HG02973 (cell line): Measurements from ENCODE around the gene CFAP410.
"Not testable (repeated sequence)": the region's sequence is repeated elsewhere in the genome, so short reads cannot be mapped to it uniquely, and the experiment has no call there.

Experiments
- ATAC-seq: cut with Tn5 transposase; IDR thresholded peaks from one replicate; pipeline ENCODE4 v1.9.1; 2021; ENCODE audit warnings: moderate library complexity; ENCODE audit not compliant: unreplicated experiment

Gene CFAP410

DNA sequence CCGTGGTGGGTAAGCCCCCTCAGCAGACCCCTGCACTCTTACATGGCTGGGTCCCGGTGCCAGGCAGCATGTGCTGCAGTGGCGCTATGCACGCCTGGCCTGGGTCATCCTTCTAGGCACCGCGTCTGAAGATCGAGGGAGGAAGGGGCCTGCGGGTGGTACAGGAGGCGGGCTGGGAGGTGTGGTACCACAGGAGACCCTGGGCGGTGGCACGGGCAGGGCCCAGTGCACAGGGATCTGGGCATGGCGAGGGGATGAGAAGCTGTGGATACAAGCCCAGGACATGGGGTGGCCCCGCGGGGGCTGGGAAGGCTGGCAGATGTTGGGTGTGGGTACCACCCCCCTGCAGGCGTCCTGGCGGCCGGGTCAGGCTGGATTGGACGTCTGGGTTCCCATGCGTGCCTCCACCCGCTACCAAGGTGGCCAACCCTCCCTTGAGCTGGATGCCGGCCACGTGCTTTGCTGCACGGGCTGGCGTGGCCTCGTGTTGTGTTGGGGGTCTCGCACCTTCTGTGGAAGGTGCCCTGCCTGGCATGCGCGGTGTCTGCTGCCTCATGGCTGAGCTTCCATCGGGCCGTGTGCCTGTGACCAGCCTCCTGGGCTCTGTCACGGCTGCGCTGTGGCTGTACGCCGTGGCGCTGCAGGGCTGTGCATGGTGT lies 19.7 kb downstream of the CFAP410 start:
- no peak for ATAC-seq

DNA sequence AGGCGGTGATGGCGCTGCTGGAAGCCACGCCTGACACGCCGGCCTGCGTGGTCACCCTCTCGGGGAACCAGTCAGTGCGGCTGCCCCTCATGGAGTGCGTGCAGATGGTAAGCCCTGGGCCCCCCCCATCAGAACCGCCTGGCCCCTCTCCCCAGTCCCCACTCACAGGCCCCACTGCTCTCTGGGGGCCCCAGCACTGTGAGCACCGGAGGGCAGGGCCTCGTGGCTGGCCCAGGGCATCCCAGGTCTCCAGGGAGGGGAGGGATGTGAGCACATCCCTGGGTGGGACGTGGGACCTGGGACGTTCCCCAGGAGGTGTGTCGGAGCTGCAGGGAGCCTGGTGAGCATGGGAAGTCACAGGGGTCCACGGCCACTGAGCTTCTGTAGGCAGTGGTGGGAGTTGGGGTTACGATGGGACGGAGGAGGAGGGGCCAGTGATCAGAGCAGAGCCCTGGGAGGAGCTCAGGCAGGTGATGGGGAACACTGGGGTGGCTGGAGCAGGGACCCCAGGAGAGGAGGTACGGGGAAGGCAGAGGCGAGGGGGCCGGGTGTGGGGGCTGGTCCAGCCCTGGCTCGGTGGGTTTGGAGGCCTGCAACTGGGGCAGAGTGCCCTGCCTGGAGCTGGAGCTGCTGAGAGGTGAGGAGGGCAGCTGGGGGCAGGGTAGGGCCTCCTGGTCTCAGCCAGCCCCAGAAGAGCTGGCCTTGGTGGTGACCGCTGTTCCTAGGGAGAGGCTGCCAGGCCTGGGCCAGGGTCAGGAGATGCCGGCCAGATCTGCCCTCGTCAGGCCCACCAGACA lies 20.5 kb downstream of the CFAP410 start:
- no peak for ATAC-seq

DNA sequence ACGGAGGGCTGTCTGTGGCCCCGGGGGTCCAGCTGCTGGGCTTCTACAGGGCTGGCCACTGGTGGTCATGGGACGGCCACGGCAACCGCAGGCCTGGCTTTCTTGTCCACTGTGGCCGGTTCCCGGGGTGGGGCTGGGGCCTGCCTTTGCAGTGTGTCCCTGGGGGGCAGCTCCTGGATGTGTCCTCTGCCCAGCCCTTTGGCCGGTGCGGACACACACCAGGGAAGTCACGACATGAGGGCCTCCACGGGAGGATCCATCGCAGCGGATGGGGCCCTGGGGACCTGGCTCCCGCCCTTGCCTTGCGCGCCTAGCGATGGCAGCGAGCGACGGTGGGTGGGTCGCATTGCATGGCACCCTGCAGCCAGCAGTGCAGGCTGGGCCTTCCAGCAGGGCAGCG lies 21.3 kb downstream of the CFAP410 start:
- no peak for ATAC-seq

DNA sequence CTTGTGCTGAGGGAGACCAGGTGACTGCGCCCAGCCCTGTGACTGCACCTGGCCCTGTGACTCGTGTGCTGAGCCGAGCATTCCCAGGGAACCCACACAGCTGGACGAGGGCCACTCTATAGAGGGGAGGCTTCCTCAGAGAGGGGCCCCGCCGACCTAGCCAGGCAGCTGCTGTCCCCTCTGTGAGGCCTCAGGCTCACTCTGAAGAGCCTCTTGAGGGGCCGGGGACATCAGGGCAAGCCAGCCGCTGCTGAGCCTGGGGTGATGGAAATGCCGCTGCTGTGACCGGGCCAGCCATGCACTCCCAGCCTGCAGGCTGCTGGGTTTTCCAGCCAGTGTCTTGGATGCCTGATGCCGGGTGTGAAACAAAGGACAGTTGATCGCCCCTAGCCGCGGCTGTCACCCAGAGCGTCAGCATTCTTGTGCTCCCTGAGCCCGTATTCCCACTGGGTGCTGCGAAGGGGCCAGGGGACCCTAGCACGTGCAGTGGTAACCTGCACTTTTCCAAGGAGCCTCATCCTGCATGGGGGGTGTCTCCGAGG lies 21.9 kb downstream of the CFAP410 start:
- no peak for ATAC-seq

DNA sequence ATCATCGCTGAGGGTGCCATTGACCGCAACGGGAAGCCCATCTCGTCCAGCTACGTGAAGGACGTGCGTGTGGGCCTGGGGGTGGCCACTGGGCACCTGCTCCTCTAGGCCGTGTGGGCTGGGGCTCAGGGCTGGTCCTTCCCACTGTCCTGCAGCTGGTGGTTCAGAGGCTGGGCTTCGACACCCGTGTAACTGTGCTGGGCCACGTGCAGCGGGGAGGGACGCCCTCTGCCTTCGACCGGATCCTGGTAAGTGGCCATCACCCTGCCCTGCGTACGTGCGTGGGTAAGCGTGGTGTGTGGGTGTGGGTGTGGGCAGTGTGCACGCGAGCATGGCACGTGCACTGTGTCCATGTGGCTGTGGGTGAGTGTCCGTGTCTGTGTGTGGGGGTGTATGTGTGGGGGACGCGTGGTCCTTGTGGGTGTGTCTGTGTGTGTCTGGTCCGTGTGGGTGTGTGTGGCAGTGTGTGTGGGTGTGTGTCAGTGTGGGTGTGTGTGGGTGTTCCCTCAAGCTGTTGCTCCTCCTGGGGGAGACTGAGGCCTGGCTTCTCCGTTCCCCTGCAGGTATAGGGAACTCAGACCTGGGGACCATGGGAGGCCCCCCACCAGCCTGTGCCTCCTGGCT lies 22.8 kb downstream of the CFAP410 start:
- no peak for ATAC-seq

DNA sequence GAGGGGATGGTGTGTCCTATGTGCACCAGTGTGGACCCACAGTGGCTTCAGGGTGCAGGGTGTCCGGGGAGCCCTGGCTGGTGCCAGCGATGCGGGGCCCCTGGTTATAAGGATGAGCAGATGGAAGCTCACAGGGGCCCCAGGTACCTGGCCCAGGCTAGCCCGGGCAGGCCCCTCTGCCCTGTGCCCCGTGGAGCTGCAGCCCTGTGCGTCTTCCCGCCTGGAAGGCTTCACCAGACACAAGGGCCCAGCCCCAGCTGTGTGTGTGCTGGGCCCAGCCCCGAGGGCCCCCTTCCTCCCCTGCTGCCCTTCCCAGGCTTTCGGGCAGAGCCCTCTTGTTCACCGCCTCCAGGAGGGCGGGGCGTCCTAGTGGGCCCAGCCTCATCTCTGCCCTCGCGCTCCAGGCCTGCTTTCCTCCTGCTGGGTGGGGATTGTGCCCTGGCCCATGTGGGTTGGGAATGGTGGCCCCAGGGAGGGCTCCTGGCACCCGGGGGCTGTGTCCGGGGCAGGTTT lies 23.4 kb downstream of the CFAP410 start:
- ATAC-seq, result no peak

DNA sequence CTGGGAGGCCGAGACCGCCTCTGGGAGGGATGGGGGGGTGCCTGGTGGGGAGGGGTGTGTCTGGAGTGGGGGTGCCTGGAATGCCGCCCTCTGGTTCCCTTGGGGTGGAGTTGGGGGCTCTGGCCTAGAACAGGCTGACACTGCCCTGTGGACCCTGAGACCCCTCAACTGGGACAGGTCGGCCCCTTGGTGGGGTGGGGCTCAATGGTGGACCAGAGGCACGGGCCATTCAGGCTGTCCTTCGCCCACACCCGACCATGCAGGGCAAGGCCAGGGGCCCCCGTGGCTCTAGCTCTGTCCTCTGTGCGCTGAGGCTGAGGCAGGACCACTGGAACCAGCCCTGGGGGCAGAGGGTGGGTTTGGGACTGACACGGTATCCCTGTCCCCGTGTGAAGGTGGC lies 24.6 kb downstream of the CFAP410 start:
- no peak for ATAC-seq

DNA sequence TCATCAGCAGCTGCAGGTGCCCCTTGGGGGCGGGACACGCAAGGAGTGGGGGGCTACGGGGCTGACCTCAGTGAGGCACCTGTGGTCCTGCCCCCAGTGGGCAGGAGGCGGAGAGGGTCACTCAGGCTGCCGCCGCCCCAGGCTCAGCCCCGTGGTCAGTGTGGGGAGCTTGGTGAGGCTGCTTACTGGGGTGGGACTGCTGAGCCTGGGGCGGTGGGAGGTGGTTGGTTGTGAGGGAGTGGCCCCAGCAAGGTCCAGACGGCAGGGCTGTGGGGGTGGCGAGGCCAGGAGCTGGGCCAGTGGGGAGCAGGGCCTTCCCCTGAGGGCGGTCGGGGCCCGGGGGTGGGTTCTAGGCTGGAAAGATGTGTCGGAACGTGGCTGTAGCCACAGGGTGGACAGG lies 25.1 kb downstream of the CFAP410 start:
- no peak for ATAC-seq

DNA sequence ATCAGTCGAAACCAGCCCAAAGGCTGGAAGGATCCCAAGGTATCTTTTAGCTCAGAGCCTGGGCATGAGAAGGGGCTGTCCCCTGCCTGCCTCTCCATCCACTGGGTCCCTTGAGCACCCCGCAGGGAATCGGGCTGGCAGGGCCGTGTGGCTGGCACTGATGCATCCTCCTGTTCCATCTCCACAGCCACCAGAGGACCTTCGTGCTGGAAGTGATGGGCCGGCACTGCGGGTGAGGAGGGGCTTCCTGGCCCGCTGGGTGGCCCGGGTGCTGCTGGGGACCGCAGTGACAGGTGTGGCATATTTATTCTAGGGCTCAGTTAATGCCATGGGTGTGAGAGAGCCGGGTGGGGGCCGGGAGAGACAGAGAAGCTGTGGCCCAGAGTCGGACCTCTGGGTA lies 25.7 kb downstream of the CFAP410 start:
- ATAC-seq, result no peak

DNA sequence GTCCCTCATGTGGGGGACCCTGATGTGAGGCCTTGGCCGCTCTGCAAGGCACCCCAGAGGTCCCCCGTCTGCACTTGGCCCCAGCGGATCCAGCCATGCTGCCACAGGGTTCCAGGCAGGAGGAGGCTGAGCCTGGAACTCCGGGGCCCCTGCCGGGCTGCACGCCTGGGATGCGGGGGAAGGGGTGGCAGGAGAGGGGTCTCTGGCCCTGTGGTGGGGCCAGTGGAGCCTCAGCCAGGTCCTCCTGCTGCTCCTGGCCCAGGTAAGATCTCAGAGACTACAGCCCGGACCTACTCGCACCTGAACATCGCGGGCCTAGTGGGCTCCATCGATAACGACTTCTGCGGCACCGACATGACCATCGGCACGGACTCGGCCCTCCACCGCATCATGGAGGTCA lies 26.5 kb downstream of the CFAP410 start:
- no peak for ATAC-seq

DNA sequence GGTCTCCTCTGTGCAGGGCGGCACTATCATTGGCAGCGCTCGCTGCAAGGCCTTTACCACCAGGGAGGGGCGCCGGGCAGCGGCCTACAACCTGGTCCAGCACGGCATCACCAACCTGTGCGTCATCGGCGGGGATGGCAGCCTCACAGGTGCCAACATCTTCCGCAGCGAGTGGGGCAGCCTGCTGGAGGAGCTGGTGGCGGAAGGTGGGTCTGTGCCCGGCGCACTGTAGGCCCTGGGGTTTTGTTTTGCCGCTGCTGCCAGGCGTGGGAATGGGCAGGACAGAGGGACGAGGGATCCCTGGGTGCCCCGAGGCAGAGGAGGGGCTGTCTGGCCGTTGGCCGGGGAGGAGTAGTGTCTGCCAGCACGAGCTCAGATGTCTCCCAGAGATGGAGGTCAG lies 27.1 kb downstream of the CFAP410 start:
- no peak for ATAC-seq

DNA sequence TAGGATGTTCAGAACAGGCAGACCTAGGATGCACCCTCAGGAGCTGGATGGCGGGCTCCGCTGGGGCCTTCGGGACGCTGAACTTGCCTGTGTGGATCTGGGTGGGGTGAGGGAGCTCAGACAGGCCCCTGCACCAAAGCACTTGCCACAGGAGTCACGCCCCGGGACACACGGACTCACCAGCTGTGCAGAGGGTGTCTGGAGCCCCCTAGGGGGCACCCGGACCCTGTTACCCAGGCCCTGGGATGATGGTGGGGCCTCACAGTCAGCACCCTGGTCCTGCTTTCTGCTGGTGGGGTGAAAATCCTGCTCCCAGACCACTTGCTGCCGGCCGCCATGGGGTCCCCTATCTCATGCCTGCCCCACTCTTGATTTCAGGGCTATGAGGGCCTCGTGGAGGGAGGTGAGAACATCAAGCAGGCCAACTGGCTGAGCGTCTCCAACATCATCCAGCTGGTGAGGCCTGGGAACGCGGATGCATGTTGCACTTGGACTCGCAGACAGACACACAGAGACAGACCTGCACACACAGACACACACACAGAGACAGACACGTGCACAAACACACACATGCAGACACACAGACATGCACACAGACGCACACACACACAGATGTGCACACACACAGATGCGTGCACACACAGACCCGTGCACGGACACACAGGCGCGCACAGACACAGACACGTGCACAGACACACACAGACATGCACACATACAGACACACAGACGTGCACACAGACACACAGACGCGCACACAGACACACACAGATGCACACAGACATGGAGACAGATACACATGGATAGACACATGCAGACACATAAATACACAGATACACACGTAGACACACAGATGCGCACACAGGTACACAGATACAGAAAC lies 28.3 kb downstream of the CFAP410 start:
- no peak for ATAC-seq

DNA sequence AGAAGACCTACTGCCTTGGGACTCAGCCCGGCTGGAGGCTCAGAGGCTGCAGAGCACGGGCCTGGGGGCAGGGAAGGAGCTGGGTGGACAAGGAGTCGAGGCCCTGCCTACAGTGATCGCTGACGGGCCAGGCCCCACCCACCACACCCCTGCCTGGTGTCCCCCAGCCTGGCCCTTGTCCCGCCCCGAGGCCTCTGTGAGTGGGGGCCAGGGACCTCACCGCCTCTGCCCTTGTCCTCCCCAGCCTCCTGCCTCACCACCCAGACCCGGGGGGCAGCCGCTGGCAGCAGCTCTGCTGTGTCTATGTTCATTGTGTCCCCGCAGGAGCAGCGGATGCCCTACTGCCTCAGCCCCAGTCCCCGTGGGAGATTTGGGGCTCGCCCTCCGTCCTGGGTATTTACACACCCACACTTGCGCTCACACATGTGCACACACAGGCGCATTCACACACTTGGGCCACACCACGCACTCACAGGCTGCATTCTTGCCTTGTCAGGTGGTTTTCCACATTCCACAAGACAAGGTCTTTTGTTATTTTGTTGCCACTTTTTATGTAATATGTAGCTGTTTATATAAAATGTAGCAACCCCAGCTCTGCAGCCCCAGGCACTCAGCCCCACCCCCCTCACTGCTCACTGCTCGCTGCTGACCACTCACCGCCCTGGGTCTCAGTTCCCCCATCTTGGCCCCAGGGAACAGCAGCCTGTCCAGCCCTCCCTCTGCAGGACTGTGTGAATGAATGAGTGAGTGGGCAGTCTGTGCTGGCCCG lies 32.1 kb downstream of the CFAP410 start:
- ATAC-seq, result no peak

DNA sequence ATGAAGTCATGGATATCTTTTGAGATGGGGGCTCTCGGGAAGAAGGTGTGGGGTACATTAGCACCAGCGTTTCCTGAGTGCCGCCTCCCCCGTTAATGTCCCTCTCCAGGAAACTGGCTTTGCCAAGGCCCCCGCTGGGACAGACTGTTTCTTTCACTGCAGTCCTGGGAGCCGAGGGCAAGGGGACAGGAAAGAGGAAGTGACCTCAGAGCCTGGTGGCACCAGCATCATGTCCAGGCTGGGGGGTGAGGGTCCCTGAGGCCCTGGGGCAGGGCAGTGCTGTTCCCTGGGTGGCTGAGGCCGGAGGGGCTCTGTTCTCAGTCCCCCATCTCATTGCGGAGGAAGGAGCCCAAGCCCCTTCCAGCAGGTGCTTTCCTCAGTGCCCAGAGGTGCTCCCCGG lies 33.5 kb downstream of the CFAP410 start:
- no peak for ATAC-seq

DNA sequence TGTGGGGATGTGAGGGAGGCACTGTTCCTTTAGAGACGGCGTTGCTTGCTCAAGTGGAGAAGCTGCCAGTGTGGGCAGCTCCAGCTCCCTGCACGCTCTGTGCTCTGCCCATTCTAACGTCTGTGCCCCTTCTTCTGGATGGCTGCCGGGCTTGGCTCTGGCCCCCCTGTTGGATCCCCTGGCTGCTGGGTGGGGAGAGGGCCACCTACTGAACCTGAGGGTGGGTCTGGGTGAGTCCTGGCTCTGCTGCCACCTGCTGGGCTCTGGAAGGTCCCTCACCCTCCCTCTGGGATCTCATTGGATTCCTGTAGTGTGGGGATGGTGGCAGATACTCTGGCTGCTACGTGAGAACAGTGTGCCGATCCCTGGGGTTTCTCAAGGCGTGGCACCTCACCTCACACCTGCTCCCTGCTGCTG lies 34.3 kb downstream of the CFAP410 start:
- ATAC-seq, result no peak

DNA sequence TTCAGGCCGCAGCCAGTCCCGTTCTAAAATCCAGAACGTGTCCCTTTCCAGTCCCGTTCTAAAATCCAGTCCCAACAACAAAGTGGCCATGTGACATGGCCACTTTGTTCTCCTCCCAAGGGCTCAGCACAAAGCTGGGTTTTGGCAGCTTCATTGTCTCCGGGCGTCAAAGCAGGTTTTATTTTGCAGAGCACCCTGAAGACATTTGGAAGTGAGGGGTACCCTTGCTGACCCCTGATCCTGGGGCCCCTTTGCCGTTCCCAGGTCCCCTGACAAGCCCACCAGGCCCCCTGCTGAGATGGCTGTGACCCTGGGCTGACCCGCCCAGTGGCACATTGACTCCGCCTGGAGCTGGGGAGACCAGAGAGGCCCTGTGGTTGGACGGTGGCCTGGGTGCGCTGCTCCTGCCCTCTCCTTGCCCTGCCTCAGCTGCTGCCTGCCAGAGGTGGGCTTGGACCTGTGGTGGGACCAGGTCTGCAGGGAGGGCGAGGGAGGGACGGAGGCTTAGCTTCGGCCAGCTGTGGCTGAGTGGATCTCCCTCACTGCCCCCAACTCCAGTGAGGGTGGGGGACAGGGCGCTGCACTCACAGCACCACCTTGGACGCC lies 35.1 kb downstream of the CFAP410 start:
- ATAC-seq, result no peak

DNA sequence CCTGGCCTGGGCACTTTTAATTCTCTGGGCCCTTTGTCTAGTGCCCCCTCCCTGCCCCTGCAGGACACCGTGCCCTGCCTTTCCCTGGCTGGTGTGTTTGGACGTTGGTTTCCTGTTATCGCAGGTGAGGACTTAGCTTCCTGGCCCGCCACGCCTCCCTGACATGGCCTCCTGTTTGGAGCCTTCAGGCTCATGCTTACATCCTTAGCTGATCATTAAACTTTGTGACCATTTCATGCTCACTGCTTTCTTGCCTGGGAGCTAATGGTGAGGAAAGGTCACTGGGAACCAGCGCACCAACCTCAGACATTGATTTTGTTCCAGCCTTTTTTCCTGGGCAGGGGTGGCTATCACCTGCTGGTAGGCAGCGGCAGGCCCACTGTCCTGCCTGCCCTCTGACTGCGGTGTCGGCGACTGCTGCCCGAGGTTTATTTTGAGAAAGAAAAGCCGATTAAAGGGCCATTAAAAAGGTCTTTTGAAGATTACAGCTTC lies 35.7 kb downstream of the CFAP410 start:
- ATAC-seq, result no peak

DNA sequence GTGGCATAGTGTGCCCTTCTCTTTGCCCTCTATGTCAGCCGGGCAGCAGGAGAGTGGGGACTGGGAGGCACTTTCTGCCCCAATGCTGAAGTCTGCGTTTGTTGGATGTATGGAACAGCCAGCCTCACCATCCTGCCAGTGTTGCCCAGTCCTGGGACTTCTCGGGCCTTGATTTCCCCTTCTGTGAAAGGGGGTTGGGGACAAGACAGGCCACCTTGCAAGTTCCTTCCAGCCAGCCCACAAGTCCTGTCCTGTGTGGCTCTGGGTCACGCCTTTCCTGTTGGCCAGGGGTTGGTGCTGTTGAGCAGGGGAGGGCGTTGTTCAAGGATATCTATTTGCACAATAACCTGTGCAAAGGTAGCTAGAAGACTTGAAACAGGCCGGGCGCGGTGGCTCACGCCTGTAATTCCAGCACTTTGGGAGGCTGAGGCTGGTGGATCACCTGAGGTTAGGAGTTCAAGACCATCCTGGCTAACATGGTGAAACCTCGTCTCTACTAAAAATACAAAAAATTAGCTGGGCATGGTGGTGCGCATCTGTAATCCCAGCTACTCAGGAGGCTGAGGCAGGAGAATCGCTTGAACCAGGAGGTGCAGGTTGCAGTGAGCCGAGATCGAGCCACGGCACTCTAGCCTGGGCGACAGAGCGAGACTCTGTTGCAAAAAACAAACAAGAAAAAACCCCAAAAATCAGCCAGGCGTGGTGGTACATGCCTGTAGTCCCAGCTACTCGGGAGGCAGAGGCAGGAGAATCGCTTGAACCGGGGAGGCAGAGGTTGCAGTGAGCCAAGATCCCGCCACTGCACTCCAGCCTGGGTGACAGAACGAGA lies 36.4 kb downstream of the CFAP410 start:
- not testable (repeated sequence) for ATAC-seq
